D721Med (cell line): ENCODE measurements around the gene RYR2.

Source experiments
- DNase-seq: peaks from one replicate; pipeline ENCODE4 v3.0.0; 2011; ENCODE audit warnings: low spot score; ENCODE audit not compliant: insufficient read length
- FAIRE-seq: peaks from 2 replicates; lab custom pipeline; 2011; peaks lifted over from hg19 to GRCh38; lab: Jason Lieb, UNC
- TF ChIP-seq, protein P1 (sequence below): IDR thresholded peaks from 2 replicates; pipeline ENCODE4 v1.5.1; 2012; ENCODE audit warnings: mild to moderate bottlenecking, control low read depth; ENCODE audit not compliant: insufficient read depth; ENCODE audit errors: missing control alignments

RYR2 gene

DNA sequence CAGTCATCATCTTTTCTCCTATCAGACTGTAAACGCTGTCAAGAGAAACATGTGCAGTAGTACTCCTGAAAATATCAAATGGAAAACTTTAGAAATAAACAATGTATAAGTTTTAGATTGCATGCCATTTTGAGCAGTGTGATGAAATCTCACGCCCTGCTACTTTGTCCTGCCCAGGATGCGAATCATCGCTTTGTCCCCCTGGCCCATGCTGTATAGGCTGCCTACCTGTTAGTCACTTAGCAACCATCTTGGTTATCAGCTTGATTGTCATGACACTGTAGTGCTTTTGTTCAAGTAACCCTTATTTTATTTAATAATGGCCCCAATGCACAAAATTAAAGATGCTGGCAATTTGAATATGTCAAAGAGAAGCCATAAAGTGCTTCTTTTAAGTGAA lies 485.8 kb downstream of the RYR2 start:
- TF ChIP-seq, protein P1, sequence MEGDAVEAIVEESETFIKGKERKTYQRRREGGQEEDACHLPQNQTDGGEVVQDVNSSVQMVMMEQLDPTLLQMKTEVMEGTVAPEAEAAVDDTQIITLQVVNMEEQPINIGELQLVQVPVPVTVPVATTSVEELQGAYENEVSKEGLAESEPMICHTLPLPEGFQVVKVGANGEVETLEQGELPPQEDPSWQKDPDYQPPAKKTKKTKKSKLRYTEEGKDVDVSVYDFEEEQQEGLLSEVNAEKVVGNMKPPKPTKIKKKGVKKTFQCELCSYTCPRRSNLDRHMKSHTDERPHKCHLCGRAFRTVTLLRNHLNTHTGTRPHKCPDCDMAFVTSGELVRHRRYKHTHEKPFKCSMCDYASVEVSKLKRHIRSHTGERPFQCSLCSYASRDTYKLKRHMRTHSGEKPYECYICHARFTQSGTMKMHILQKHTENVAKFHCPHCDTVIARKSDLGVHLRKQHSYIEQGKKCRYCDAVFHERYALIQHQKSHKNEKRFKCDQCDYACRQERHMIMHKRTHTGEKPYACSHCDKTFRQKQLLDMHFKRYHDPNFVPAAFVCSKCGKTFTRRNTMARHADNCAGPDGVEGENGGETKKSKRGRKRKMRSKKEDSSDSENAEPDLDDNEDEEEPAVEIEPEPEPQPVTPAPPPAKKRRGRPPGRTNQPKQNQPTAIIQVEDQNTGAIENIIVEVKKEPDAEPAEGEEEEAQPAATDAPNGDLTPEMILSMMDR = no peak
- DNase-seq = no peak
- FAIRE-seq = peak; percentile 75

- TF ChIP-seq, protein P1 = no peak
- FAIRE-seq (peak; percentile 97), DNase-seq (peak; percentile 43)
Measured at GRCh38 chr1:237528545-237528944, 486.6 kb downstream of the RYR2 start.

- no peak for DNase-seq
- FAIRE-seq = peak; percentile 21
- TF ChIP-seq, protein P1 = no peak
Measured at GRCh38 chr1:237539055-237539454, 497.1 kb downstream of the RYR2 start.

DNA sequence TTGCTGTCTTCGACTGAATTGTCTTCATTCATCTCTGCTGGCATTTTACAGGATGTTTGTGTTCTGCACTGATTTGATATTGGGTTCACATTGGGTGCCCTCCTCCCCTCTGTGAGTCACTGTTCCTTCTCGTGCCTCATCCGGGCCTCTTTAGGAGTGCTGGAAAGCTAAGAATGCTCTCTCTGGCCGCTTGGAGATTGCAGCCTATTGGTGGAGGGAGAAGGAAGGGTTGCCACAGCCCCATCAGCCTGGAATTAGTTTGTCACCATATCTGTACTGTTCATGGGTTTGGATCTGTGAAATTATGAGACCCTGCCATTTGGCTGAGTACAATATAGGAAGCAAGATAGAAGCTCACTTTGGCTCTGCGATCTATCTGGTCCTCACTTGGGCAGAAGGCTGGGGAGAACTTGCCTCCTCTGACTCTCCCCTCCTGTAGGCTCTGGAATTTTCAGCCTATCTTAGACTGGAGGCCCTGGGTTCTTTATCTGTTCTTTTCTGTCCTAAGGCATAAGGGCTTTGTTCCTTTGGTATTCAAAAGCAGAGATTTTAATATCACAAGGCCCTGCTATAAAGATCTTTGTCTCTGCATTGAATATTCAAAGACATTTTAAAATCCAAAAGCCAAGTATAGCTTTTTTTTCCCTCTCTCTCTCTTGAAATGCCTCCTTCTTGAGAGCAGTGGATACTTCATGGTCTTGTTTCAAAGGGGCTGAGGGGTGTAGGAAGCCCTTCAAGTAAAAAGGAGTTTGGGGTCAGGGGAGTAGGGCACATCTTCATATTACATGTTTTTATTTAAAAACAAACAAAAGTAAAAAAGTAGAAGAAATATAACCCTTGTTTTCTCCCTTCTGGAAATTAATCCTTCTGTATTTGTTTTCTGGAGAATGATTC lies 500.8 kb downstream of the RYR2 start:
- no peak for FAIRE-seq
- TF ChIP-seq, protein P1 = no peak
- no peak for DNase-seq

GRCh38 chr1:237553078-237553477 lies 511.1 kb downstream of the RYR2 start:
- TF ChIP-seq, protein P1 = no peak
- DNase-seq (no peak), FAIRE-seq (peak; percentile 67)

- no peak for DNase-seq
- TF ChIP-seq, protein P1 = no peak
- FAIRE-seq = no peak
Measured at GRCh38 chr1:237556911-237557310, 514.9 kb downstream of the RYR2 start.
